Renal cortex interstitium (tissue), 11 donors: ENCODE results near the gene IL20. TPM values are rescaled to one million over a fixed set of nuclear protein-coding genes. Genes with fewer than 3 reads are reported as not detected.

Experiments
- DNase-seq, 11 donors: peaks; one replicate each; pipeline ENCODE4 v3.0.0-alpha.2; 2013; ENCODE audit warnings: low read depth in 9 of 11, low spot score in 4 of 11; ENCODE audit errors: extremely low read depth in 1 of 11
- polyA plus RNA-seq, 3 donors: library from polyadenylated mRNA; unstranded; fragments of 120-200 nt; gene quantifications; one replicate each; pipeline ENCODE4 v1.2.1, GENCODE V29; 2013; ENCODE audit not compliant: insufficient read length in 3 of 3

Gene IL20
- polyA plus RNA-seq, 3 donors = not detected

DNA sequence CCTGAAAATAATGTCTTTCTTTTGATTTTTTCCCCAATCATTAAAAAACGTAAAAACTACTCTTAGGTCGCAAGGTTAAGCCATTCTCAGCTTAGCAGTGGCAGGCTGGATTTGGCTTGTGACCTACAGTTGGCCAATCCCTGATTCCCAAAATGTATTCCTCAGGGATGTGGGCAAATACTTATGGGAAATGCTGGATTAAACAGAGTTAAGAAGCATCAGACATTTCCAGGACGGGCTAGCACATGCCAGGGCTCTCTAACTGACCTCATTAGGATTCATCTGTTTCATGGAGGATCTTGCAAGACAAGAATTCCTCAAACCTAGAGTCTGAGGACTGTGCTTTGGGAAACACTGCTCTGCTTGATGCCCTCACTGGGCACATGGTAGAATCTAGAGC lies 30.8 kb downstream of the IL20 start:
- DNase-seq = no peak

DNA sequence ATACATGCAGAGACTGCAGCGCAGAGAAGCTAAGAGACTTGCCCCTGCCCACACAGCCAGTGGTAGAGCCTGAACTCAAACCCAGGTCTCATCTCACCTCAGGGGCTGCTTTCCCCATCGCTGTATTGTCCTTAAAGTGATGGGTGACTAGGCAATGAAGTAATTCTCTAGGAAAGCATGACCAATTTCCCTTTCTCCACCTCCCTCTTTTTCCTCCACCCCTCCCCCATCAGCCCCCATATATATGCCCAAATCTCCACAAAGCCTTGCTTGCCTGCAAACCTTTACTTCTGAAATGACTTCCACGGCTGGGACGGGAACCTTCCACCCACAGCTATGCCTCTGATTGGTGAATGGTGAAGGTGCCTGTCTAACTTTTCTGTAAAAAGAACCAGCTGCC lies 31.8 kb downstream of the IL20 start, which contains the start of gene IL24:
Gene IL24, plus strand, starts transcription at position 269 of the 400 bp plus-strand sequence. CDS start 390 bp downstream, outside the sequence.
- no peak for DNase-seq

DNA sequence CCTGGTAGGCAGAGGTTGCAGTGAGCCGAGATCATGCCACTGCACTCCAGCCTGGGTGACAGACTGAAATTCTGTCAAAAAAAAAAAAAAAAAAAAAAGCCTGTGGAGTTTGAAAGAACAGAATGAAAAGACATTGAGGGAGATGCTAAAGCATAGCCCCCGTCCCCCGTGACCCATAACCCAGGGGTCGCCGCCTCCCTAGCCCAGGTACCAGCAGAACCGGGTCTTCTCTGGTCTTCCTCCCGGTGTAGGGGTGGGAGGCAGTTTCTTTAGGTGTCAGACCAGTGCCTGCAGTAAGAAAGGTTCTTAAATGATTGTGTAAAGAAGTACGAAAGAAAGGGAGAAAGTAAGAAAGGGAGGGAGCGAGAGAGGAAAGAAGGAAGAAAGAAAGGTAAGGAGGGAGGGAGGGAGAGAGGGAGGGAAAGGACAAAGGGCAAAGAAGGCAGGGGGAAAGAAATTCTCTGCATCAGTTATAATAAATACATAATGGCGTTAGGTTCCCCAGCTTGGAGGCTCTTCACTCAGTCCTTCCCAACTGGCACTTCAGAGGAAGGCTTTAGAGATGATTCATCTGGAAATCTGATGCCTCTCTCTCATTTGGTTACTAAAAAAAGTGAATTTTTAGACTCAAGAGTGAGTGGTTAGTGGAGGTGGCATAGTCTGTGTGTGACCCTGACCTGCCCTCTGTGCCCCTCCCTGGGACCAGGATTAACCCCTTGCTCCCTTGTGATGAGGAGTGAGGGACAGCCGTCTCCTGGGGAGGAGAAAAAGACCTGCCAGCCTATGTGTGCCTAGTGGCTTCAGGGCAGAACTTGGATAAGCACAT lies 32.9 kb downstream of the IL20 start:
- no peak for DNase-seq

DNA sequence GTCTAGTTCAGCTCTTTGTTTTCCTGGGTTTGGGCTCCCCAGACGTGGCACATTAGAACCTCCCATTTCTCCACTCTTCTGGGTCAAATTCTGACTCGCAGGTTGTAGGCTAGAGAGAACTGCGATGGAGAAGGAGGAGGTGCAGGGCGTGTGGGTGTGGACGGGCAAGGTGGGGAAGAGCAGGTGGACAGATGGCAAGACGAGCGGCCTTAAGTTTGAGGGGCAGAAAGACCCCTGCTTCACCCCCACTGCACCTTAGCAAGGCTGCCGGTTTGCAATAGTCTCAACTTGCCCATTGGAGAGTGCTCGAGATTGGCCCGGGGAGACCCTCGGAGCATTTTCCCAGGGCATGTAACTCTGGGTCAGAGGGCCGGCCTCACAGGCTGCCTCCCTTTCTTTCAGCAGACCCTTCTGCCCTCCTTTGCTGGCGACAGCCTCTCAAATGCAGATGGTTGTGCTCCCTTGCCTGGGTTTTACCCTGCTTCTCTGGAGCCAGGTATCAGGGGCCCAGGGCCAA lies 33.5 kb downstream of the IL20 start:
- DNase-seq = no peak

DNA sequence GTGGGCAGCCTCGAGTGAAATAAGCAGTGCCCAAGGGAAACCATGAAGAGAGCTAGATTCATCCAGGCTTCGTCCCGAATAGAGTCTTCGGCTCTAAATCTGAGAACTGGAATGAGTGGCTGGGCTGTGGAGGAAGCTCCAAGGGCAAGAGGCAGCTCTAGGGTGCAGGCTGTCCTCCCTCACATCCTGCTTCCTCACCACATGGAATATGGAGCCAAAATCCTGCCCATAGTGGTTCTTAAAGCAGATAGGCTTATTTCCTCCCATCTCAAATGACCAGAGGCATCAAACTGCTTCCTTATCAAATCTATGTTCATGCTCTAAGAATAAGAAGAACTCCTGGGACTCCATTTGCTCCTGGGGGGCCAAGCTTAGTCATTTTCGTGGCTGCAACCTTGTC lies 34.3 kb downstream of the IL20 start:
- no peak for DNase-seq

DNA sequence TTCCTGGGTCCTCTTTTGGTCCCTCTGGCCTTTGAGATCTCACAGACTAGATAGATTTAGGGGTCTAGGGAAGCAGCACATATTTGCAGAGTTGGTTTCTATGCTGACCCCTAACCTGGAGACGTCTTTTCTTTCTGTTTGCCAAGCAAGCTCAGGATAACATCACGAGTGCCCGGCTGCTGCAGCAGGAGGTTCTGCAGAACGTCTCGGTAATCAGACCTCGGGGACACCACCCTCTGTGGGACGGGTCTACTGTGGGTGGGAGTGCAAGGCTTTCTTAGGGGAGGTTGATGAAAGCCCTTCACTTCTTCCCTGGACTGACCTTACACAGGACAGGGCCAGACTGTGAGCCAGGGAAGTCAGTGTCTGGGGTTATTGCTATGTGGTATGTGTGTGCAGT lies 34.7 kb downstream of the IL20 start:
- no peak for DNase-seq

DNA sequence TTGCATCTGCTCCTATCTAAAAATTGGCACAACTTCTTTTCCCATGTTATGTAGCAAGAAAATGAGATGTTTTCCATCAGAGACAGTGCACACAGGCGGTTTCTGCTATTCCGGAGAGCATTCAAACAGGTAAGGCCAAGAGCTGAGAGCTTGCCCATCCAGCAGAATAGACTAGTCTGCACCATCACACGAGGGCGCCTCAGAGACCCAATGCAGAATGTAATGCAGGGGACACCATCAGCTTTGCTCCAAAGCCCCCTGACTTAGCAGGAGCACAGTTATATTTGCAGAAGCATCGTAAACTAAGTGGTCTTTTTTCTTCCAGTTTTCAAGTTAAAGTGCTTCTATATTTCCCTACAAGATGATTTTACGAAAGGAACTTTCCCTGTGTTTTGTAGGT lies 36.5 kb downstream of the IL20 start:
- DNase-seq = no peak

DNA sequence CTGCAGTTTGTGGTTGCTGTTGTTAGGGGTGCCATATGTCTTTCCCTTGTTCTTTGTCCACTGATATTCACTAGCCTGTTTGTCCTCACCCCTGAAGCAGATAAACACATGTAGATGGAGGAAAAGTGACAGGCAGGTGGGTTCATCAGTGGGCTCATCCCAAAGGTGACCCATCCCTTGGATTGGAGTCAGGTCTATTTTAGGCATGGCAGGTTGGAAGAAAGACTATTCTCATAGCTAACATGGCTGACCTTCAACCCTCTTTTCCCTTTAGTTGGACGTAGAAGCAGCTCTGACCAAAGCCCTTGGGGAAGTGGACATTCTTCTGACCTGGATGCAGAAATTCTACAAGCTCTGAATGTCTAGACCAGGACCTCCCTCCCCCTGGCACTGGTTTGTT lies 37.3 kb downstream of the IL20 start:
- DNase-seq = no peak

DNA sequence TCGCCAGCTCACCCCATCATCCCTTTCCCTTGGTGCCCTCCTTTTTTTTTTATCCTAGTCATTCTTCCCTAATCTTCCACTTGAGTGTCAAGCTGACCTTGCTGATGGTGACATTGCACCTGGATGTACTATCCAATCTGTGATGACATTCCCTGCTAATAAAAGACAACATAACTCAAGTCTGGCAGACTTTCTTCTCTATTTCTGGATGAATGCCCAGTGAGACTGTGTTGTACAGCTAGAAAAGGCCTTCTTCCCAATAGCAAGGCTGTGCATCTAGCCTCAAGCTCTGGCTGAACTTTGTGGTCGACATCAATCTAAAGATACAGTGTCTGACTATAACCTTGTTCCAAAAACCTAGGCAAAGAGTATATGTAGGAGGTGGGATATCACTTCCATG lies 38.3 kb downstream of the IL20 start:
- DNase-seq = no peak

DNA sequence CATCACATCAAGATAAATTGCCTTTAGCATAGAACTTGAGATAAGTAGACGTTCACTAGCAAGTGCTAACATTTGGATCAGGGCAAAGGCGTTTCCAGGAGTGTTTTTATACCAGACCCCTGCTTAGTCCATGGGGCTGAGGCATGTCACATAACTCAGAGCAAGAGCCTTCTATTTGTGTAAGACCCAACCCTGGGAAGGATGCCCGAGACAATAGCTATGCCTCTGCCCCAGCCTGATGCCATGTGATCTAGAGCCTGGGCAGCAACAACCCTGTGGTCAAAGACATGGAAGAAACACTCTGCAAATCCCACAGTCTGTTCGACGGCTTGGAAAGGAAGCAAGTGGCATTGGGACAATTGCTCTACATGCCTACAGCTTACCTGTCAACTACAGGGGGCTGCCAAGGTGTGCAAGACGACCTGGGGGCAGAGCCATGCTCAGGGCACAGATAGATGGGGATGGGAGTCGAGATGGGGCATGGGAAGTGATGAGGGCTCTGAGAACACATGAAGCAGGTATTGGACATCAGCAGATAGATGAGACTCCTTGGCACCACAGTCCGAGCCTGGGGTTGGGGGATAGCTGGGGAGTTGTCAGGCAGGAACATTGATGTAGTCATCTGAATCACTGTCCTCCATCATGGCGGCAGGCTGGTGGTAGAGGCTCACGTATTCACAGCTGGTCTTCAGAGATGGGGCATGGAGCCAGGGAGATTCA lies 39.2 kb downstream of the IL20 start:
- no peak for DNase-seq

DNA sequence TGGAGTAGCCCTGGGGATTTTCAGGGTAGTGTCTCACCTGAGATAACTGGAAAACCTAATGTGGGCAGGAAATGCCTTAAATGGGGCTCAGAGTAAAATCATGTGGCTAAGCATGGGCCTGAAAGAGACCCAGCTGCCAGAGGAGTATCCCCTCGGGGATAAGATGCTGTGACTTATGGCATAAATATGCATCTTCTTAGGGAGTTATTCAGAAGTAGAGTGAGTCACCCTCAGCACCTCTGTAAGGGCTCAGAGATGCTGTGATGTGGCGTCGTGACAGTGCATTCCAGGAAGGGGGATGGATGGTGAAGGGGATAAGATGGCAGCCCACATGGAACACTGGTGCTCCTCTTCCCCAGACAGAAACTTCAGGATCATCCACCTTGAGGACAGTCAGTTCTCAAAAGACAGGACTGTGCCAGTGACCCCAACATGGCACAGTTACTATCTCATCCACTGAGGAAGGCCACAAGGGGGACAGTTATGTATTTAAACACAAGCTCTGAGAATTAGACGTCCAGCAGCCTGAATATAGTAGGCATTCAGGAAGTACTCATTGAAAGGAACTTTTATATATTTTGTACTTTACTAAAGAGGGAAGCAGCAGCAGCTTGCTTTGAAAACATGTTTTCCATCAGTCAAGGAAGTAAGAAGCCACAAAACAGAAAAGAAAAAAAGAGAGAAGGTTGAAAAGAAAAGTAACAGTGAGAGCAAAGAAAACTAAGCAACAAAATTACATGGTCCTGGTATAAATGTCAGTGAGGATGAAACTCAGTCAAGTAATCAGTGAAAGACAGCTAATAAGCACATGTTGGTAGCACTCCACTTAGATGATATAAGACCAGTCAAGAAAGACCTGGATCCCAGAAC lies 40.1 kb downstream of the IL20 start:
- DNase-seq = no peak

DNA sequence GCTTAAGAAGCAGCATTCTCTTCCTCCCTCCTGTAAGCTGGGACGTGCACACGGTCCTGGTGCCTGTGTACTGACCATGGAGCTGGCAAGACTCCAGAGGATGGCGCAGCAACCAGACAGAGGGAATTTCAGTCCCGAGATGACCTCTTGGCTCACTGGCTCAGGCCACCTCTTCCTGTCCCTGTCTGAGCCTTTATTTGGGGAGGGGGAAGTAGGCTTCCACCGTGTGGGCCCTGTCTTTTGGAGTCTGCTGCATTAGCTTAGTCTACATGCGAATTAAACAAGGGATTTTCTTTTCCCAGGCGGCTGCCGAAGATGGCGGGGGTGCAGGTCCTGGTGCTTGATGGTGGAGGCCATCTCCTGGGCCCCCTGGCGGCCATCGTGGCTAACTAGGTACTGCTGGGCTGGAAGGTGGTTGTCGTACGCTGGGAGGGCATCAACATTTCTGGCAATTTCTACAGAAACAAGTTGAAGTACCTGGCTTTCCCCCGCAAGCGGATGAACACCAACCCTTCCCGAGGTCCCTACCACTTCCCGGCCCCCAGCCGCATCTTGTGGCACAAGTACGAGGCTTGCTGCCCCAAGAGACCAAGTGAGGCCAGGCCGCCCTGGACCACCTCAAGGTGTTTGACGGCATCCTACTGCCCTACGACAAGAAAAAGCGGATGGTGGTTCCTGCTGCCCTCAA lies 42.0 kb downstream of the IL20 start:
- no peak for DNase-seq

DNA sequence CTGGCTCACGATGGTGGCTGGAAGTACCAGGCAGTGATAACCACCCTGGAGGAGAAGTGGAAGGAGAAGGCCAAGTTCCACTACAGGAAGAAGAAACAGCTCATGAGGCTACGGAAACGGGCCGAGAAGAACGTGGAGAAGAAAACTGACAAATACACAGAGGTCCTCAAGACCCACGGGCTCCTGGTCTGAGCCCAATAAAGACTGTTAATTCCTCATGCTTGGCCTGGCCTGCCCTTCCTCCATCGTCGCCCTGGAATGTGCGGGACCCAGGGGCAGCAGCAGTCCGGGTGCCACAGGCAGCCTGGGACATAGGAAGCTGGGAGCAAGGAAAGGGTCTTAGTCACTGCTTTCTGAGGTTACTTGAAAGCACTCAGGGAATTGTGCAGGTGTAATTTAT lies 42.6 kb downstream of the IL20 start:
- no peak for DNase-seq

DNA sequence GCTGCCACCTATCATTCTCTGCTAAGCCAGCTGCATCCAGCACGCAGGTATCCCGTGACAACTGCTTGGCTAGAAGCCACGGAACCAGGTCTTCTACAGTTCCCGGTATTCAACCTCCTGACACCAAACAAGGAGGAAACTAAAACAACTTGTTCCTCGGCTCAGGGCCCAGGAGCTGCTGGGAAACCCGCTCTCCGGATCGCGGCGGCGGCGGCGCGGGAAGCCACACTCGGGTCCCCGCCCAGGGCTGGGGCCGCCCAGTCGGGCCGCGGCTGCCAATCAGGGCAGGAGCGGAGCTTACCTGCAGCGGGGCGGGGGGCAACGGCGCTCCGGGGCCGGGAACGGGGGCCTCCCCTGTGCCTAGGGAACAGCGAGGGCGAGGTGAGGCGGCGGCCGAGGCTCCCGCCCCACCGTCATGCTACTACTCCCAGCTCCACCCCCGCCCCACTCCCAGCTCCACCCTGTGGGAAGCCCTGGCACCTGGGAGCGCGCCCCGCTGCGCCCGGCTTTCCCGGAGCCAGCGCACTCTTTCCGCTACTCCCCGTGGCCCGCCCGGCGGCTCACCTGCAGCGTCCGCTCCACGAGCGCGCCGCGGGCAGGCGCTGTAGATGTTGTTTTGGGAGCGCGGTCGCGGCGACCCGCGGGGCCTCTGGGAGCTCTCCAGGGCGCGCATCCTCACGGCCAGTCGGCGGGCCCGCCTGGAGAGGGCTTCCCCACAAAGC lies 43.9 kb downstream of the IL20 start:
- DNase-seq = peak; percentile 50 to 85 (median 70)

DNA sequence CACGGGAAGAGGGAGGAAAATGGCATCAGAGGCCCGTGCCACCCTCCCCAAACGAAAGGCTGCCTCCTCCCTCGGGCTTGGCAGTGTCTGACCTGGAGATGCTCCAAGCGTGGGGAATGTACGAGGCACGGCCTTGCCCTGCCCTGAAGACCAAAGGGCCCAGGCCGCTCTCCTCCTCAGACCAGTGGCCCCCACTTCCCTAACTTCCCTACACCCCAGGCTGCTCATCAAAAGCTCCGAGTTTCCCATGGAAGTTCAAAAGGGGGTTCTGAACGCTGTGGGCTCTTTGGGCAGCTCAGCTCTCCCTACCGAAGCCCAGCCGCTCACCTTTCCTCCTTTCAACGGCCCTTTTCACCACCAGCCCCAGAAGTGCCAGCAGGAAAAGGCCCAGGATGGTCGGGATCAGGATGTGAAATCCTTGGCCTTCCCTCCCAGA lies 44.5 kb downstream of the IL20 start:
- DNase-seq = no peak

DNA sequence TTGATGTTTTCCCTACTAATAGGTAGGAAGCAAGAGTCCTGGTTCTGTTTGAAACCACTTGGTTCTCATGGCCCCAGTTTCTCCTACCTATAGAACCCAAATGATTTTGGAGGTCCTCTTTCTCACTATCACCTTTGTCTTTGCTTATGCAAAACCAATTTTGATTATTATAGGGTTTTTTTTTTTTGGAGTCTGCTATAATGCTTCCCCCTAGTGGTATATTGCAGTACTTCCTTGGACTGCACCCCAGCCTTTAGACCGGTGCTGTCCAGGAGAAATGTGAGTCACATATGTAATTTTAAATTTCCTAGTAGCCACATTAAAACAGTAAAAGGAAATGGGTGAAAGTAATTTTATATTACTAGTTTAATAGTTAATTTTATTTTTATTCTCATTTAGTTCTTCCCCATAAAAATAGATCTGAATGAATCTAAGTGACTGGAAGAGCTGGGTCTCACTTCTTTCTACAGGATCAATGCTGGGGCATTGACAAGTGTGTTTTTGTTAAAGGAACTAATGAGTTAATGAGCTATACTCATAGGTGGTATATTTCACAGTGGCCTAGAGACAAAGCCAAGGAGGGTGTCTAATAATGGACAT lies 45.7 kb downstream of the IL20 start:
- DNase-seq = peak in 1 of 11 donors; percentile 40

DNA sequence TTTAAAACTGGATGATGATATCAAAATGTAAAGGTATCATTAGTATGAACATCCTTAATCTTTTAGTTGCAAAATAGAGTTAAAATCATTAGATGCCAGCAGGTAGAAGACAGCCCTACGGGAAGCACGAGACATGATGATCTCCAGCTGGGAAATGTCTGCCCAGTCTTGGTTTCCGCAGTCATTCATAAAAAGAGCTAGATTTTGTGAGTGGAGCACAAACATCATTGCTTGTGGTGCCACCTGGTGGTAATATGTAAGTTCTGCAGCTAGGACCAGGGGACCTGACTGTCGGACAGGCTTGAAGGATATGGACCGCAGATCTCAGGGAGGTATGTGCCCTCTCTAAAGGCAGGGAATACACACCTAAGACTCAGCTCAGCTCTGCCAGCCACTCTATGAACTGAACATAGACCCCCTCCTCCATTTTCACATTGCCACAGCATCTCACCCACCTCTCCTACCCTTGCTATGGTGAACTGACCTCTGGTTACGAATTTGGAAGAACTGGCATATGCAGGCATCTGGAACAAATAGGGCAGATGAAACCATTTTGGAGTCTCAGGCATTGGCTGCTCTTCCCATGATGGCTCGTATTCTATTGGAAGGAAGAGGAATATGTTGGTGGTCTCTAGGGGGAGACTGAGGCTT lies 47.1 kb downstream of the IL20 start:
- peak; percentile 51 to 86 (median 70) for DNase-seq
